Vagina (tissue), 2 donors: ENCODE measurements around the gene OR52E8.

Experiments
- CTCF ChIP-seq, 3 experiments: fragments of 450-650 bp in 2 of 3; fragments of 200-600 bp in 1 of 3; sonication (generic) in 1 of 3; IDR thresholded peaks; one replicate each; pipeline ENCODE4 v1.5.1; 2017 to 2019; ENCODE audit warnings: antibody characterized with exemption in 3 of 3, mild to moderate bottlenecking in 2 of 3, moderate library complexity in 2 of 3
- POLR2A ChIP-seq, 2 donors: fragments of 450-650 bp; IDR thresholded peaks; one replicate each; pipeline ENCODE4 v1.6.1; 2017; ENCODE audit warnings: antibody characterized with exemption in 2 of 2, mild to moderate bottlenecking in 2 of 2, moderate library complexity in 2 of 2
- POLR2AphosphoS5 ChIP-seq, 2 donors: sonication (generic); formaldehyde crosslinking; IDR thresholded peaks; one replicate each; pipeline ENCODE4 v1.9.0; 2017; ENCODE audit warnings: antibody characterized with exemption in 2 of 2, mild to moderate bottlenecking in 2 of 2, low read depth in 1 of 2; ENCODE audit not compliant: insufficient read depth in 1 of 2

GRCh38 chr11:5809905-5810795 is 47.3 kb downstream of the OR52E8 start:
- TF ChIP-seq CTCF (IDR thresholded peaks at IDR 0.05), result no peak
- no peak for TF ChIP-seq POLR2A (IDR thresholded peaks at IDR 0.05)
- TF ChIP-seq POLR2AphosphoS5 (IDR thresholded peaks at IDR 0.05; ENCODE audit: insufficient read depth in 1 of 2, low read depth in 1 of 2), result no peak
